ENCODE data around the gene MACROD1.
"Not testable (repeated sequence)": the region's sequence is repeated elsewhere in the genome, so short reads cannot be mapped to it uniquely, and the experiment has no call there.

MACROD1 gene

GRCh38 chr11:64048042-64048854 lies 117.7 kb downstream of the MACROD1 start:
- DNase-seq (ENCODE audit: low read depth): no peak
- no peak overlapping the region for H3K4me3 ChIP-seq (replicated peaks; ENCODE audit: low read depth, low read length)

GRCh38 chr11:64047373-64047772 lies 118.5 kb downstream of the MACROD1 start:
- H3K4me3 ChIP-seq (replicated peaks; ENCODE audit: low read depth, low read length); DNase-seq (ENCODE audit: low read depth): not testable (repeated sequence)

More at GRCh38 chr11:64048042-64048854, 117.7 kb downstream of the MACROD1 start:
- TF ChIP-seq CTCF (IDR thresholded peaks at IDR 0.05; ENCODE audit: low read length, missing control alignments): no peak

- H3K4me3 ChIP-seq (replicated peaks; ENCODE audit: low read depth, low read length): no peak overlapping the region
- TF ChIP-seq CTCF (IDR thresholded peaks at IDR 0.05; ENCODE audit: low read length, missing control alignments): no peak
- no peak for DNase-seq (ENCODE audit: low read depth)
Observed at GRCh38 chr11:64045700-64046099, 120.2 kb downstream of the MACROD1 start.

- no peak for TF ChIP-seq CTCF (IDR thresholded peaks at IDR 0.05; ENCODE audit: low read length, missing control alignments)
- DNase-seq (ENCODE audit: low read depth): no peak
- H3K4me3 ChIP-seq (replicated peaks; ENCODE audit: low read depth, low read length): no peak overlapping the region
Observed at GRCh38 chr11:64044730-64045393, 121.1 kb downstream of the MACROD1 start.

GRCh38 chr11:64043545-64043944 lies 122.4 kb downstream of the MACROD1 start:
- no peak for TF ChIP-seq CTCF (IDR thresholded peaks at IDR 0.05; ENCODE audit: low read length, missing control alignments)
- DNase-seq (ENCODE audit: low read depth): no peak
- no peak overlapping the region for H3K4me3 ChIP-seq (replicated peaks; ENCODE audit: low read depth, low read length)

- DNase-seq (ENCODE audit: low read depth): no peak
- no peak overlapping the region for H3K4me3 ChIP-seq (replicated peaks; ENCODE audit: low read depth, low read length)
- TF ChIP-seq CTCF (IDR thresholded peaks at IDR 0.05; ENCODE audit: low read length, missing control alignments): no peak
Observed at GRCh38 chr11:64042301-64042700, 123.6 kb downstream of the MACROD1 start.

GRCh38 chr11:64041846-64042245 lies 124.1 kb downstream of the MACROD1 start:
- no peak overlapping the region for H3K4me3 ChIP-seq (replicated peaks; ENCODE audit: low read depth, low read length)
- TF ChIP-seq CTCF (IDR thresholded peaks at IDR 0.05; ENCODE audit: low read length, missing control alignments): no peak
- no peak for DNase-seq (ENCODE audit: low read depth)

All from fibroblast of pulmonary artery (primary cell).